Measurements from ENCODE around the gene LRRC52. TPM values are rescaled to one million over a fixed set of nuclear protein-coding genes. Genes with fewer than 3 reads are reported as not detected.

LRRC52 gene
- total RNA-seq, 1 experiment from 2014 or later, result not detected

DNA sequence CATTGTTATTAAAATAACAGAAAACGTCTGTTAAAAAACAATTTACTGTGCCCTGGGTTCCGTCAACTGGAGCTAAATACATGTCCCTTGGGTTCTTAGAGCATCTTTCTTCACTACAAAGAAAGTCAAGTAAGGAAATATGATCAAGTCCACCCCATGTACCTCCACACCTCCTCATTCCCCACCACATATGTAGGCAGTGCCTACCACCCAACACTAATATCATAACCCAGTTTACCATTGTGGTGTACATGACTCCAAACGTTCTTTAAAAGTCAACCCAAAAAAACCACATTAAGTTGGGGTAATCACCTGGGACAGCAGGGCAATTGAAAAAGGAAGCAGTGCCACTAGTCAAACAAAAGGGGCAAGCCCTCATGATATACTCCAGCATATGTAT is 7.8 kb upstream of the LRRC52 start:
- no peaks in the 10 kb centered on the region for H3K9me3 ChIP-seq (ENCODE audit: insufficient read depth, low read depth)
- BruUV-seq (replicated peaks), result no TSS peak
- peaks cover 11% of the 10 kb centered on the region for H3K4me1 ChIP-seq (replicated peaks; ENCODE audit: insufficient read depth)
- H3K4me2 ChIP-seq, result no peak overlapping the region
- H3K79me2 ChIP-seq (ENCODE audit: low read depth), result no peaks in the 10 kb centered on the region
- no peaks in the 10 kb centered on the region for H3K27me3 ChIP-seq (ENCODE audit: insufficient read depth, low read depth)
- H3K27ac ChIP-seq, result no peak overlapping the region
- no peaks in the 10 kb centered on the region for H3K36me3 ChIP-seq (ENCODE audit: low read depth)
- ChIA-PET POLR2A (ENCODE audit: unreplicated experiment) (no interaction called here), CTCF (no interaction called here)
- no peak for DNase-seq
- H3F3A ChIP-seq (ENCODE audit: insufficient read depth, low read depth), result 0 out of 2 replicates have a peak, but pooled peaks cover 4% of the 10 kb centered on the region
- intact Hi-C loops (cut with micrococcal nuclease; ENCODE audit: unreplicated experiment), result no loop called here
- no peaks in the 10 kb centered on the region for H3K9me2 ChIP-seq (ENCODE audit: insufficient read depth)
- H4K20me1 ChIP-seq (ENCODE audit: insufficient read depth), result no peaks in the 10 kb centered on the region
- no peak overlapping the region for H3K4me3 ChIP-seq
- H2AFZ ChIP-seq, result no peak overlapping the region
- TF ChIP-seq EZH2 (IDR thresholded peaks at IDR 0.05; ENCODE audit: low read depth), result no peak
- TF ChIP-seq, protein P1, sequence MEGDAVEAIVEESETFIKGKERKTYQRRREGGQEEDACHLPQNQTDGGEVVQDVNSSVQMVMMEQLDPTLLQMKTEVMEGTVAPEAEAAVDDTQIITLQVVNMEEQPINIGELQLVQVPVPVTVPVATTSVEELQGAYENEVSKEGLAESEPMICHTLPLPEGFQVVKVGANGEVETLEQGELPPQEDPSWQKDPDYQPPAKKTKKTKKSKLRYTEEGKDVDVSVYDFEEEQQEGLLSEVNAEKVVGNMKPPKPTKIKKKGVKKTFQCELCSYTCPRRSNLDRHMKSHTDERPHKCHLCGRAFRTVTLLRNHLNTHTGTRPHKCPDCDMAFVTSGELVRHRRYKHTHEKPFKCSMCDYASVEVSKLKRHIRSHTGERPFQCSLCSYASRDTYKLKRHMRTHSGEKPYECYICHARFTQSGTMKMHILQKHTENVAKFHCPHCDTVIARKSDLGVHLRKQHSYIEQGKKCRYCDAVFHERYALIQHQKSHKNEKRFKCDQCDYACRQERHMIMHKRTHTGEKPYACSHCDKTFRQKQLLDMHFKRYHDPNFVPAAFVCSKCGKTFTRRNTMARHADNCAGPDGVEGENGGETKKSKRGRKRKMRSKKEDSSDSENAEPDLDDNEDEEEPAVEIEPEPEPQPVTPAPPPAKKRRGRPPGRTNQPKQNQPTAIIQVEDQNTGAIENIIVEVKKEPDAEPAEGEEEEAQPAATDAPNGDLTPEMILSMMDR (conservative IDR thresholded peaks at IDR 0.05), result no peak

DNA sequence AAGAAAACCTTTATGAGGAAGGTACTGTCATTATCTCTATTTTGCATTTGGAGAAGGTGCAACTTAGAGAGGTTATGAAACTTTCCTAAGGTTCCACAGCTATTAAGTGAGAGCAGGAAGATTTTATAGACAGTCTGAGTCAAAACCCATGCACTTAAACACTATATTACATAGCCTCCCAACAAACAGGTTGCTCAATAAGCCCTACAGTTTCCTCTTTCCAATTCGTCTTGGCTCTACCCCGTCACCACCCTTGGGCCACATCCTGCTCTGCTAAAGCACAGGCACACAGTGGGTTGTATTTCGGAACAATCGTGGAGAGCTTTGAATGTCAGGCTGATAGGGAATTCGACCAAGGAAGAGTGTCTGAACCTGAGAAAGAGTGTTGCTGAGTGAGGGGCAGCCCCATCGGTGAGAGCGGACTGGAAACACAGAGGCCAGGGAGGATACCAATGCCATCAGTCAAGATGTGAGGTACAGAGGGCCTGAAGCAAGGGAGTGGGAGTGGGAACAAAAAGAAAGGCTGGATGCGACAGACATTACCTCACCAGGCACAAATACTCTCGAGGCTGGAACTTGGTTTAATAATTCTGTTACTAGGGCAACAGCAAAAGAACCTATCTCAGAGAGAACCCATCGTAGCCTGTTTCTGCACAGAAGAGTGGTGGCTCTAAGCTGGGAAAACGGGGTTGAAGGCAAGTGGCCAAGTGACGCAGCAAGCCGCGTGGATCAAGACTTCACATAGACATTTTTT is 6.3 kb upstream of the LRRC52 start:
- intact Hi-C loops (cut with micrococcal nuclease; ENCODE audit: unreplicated experiment), result no loop called here
- no peaks in the 10 kb centered on the region for H3K27me3 ChIP-seq (ENCODE audit: insufficient read depth, low read depth)
- H3K36me3 ChIP-seq (ENCODE audit: low read depth), result no peaks in the 10 kb centered on the region
- H3F3A ChIP-seq (ENCODE audit: insufficient read depth, low read depth), result 0 out of 2 replicates have a peak, but pooled peaks cover 4% of the 10 kb centered on the region
- POLR2A ChIA-PET (ENCODE audit: unreplicated experiment), result no interaction called here
- CTCF ChIA-PET, result no interaction called here
- H3K9me3 ChIP-seq (ENCODE audit: insufficient read depth, low read depth), result no peaks in the 10 kb centered on the region
- no peaks in the 10 kb centered on the region for H3K79me2 ChIP-seq (ENCODE audit: low read depth)
- no peak overlapping the region for H2AFZ ChIP-seq
- no peaks in the 10 kb centered on the region for H3K9me2 ChIP-seq (ENCODE audit: insufficient read depth)
- H3K4me2 ChIP-seq, result no peak overlapping the region
- no peak overlapping the region for H3K4me3 ChIP-seq
- TF ChIP-seq EZH2 (IDR thresholded peaks at IDR 0.05; ENCODE audit: low read depth), result no peak
- TF ChIP-seq, protein P1 (conservative IDR thresholded peaks at IDR 0.05), result no peak
- no peak overlapping the region for H3K27ac ChIP-seq
- no TSS peak for BruUV-seq (replicated peaks)
- no peaks in the 10 kb centered on the region for H4K20me1 ChIP-seq (ENCODE audit: insufficient read depth)
- DNase-seq, result no peak
- peaks cover 11% of the 10 kb centered on the region for H3K4me1 ChIP-seq (replicated peaks; ENCODE audit: insufficient read depth)

DNA sequence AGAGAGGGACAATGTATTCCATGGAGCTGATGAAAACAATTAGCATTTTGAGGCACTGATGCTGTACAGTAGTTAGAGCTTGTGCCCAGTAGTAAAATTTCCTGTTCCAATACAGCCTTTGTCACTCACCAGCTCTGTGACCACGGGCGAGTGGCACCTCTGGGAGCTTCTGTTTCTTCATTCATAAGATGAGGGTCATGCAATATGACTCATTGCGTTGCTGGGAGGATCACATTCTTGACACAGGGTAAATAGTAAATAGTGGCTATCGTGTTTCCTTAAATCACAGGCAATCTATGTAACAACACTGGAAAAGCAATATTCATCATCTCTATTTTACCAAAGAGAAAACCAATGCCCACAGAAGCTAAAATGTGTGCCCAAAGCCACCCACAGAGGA is 4.5 kb upstream of the LRRC52 start:
- TF ChIP-seq, protein P1 (conservative IDR thresholded peaks at IDR 0.05), result no peak
- no peak for TF ChIP-seq EZH2 (IDR thresholded peaks at IDR 0.05; ENCODE audit: low read depth)
- ChIA-PET POLR2A (ENCODE audit: unreplicated experiment) (interaction anchor here (0.5 kb wide), 1 partner anchor 372 kb away, joined by 4 read pairs; no protein-coding TSS in a partner anchor), CTCF (no interaction called here)
- no peaks in the 10 kb centered on the region for H3K79me2 ChIP-seq (ENCODE audit: low read depth)
- H3K9me2 ChIP-seq (ENCODE audit: insufficient read depth), result no peaks in the 10 kb centered on the region
- DNase-seq, result peak; percentile 39 to 90
- no peak overlapping the region for H3K27ac ChIP-seq
- 0 out of 2 replicates have a peak, but pooled peaks cover under 1% of the 10 kb centered on the region for H3K27me3 ChIP-seq (ENCODE audit: insufficient read depth, low read depth)
- BruUV-seq (replicated peaks), result no TSS peak
- H3K4me1 ChIP-seq (replicated peaks; ENCODE audit: insufficient read depth), result peaks cover 11% of the 10 kb centered on the region
- no peak overlapping the region for H2AFZ ChIP-seq
- no peaks in the 10 kb centered on the region for H3K9me3 ChIP-seq (ENCODE audit: insufficient read depth, low read depth)
- H3K4me2 ChIP-seq, result peak overlapping the region; percentile 46
- no peaks in the 10 kb centered on the region for H3K36me3 ChIP-seq (ENCODE audit: low read depth)
- no peak overlapping the region for H3K4me3 ChIP-seq
- intact Hi-C loops (cut with micrococcal nuclease; ENCODE audit: unreplicated experiment), result no loop called here
- no peaks in the 10 kb centered on the region for H4K20me1 ChIP-seq (ENCODE audit: insufficient read depth)
- H3F3A ChIP-seq (ENCODE audit: insufficient read depth, low read depth), result 0 out of 2 replicates have a peak, but pooled peaks cover 4% of the 10 kb centered on the region
